Measurements from ENCODE around the gene BCL7B. TPM values are rescaled to one million over a fixed set of nuclear protein-coding genes. Genes with fewer than 3 reads are reported as not detected.

BCL7B gene
- total RNA-seq, 6 experiments from 2014 or later, result 19.3 to 45.6 (median 21.3) TPM

- no peaks in the 10 kb centered on the region for H3K27me3 ChIP-seq
- intact Hi-C loops (cut with DNase I), result no loop called here
Observed at GRCh38 chr7:73599151-73599882, 41.8 kb upstream of the BCL7B start.

GRCh38 chr7:73597978-73598782, 40.7 kb upstream of the BCL7B start:
- DNase-seq, result no peak
- intact Hi-C loops (cut with DNase I), result no loop called here
- no peaks in the 10 kb centered on the region for H3K27me3 ChIP-seq
- WGBS (ENCODE audit: insufficient coverage, low coverage, low lambda C conversion rate, missing lambda C conversion rate), result 89% methylated on average over 5 of the region's 5 CpGs
- H3K27ac ChIP-seq, result no peak overlapping the region
- TF ChIP-seq POLR2A (IDR thresholded peaks at IDR 0.05) (no peak), CTCF (IDR thresholded peaks at IDR 0.05) (no peak)
- H3K36me3 ChIP-seq, result peaks cover 0 to 33% (median 8%) of the 10 kb centered on the region in 4 donors
- H3K4me1 ChIP-seq, result no peaks in the 10 kb centered on the region
- H3K4me3 ChIP-seq, result no peak overlapping the region
- H3K9me3 ChIP-seq, result no peaks in the 10 kb centered on the region
- ATAC-seq, result no peak

More at GRCh38 chr7:73599151-73599882, 41.8 kb upstream of the BCL7B start:
- no peaks in the 10 kb centered on the region for H3K9me3 ChIP-seq
- DNase-seq (no peak), ATAC-seq (peak in 3 of 4 donors; percentile 0 to 5 (median 2))
- 50% methylated on average over 3 of the region's 13 CpGs for WGBS (ENCODE audit: insufficient coverage, low coverage, low lambda C conversion rate, missing lambda C conversion rate)
- peaks cover 0 to 33% (median 8%) of the 10 kb centered on the region in 4 donors for H3K36me3 ChIP-seq
- H3K4me3 ChIP-seq, result no peak overlapping the region
- H3K27ac ChIP-seq, result no peak overlapping the region
- H3K4me1 ChIP-seq, result no peaks in the 10 kb centered on the region
- no peak for TF ChIP-seq CTCF (IDR thresholded peaks at IDR 0.05)
- TF ChIP-seq POLR2A (IDR thresholded peaks at IDR 0.05), result no peak

GRCh38 chr7:73596191-73597065, 38.9 kb upstream of the BCL7B start:
- 59% methylated on average over 24 of the region's 37 CpGs for WGBS (ENCODE audit: insufficient coverage, low coverage, low lambda C conversion rate, missing lambda C conversion rate)
- TF ChIP-seq POLR2A (IDR thresholded peaks at IDR 0.05) (no peak), CTCF (IDR thresholded peaks at IDR 0.05) (no peak)
- Histone ChIP-seq H3K27ac (no peak overlapping the region), H3K27me3 (no peaks in the 10 kb centered on the region), H3K4me1 (no peaks in the 10 kb centered on the region), H3K36me3 (peaks cover 0 to 33% (median 8%) of the 10 kb centered on the region in 4 donors), H3K4me3 (no peak overlapping the region), H3K9me3 (no peaks in the 10 kb centered on the region)
- DNase-seq (no peak), ATAC-seq (no peak)
- intact Hi-C loops (cut with DNase I), result no loop called here

GRCh38 chr7:73595358-73595757, 37.9 kb upstream of the BCL7B start:
- WGBS (ENCODE audit: insufficient coverage, low coverage, low lambda C conversion rate, missing lambda C conversion rate), result 36% methylated on average over 1 of the region's 9 CpGs
- Histone ChIP-seq H3K9me3 (no peaks in the 10 kb centered on the region), H3K36me3 (peaks cover 0 to 33% (median 8%) of the 10 kb centered on the region in 4 donors), H3K27me3 (no peaks in the 10 kb centered on the region), H3K4me1 (no peaks in the 10 kb centered on the region), H3K4me3 (no peak overlapping the region), H3K27ac (no peak overlapping the region)
- DNase-seq (peak in 1 of 3 donors; percentile 46), ATAC-seq (no peak)
- intact Hi-C loops (cut with DNase I), result no loop called here
- TF ChIP-seq CTCF (IDR thresholded peaks at IDR 0.05) (no peak), POLR2A (IDR thresholded peaks at IDR 0.05) (no peak)
